SKM-1 (cell line): ENCODE data around the gene C2CD4B.

Source experiments
- DNase-seq: peaks from one replicate; lab custom pipeline; 2025; ENCODE audit not compliant: unreplicated experiment; lab: John Stamatoyannopoulos, UW

The C2CD4B gene

DNA sequence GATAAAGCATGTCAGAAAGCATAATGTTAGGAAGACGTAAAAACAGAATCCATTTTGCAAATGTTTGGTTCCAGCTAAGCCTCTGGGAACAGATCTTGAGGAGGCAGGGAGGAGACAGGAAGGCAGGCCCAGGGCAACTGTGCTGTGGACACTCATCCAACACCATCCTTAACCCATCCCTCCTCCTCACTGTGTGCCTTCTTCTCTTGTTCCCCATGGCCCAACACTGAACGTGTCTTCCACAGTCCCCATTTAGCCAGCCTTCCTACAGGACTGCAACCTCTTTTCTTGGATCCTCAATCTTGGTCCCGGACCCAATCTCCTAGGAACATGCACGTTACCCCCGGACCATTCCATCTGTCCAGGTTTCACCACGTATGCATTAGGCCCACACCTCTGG is 15.4 kb downstream of the C2CD4B start:
- no peak for DNase-seq

DNA sequence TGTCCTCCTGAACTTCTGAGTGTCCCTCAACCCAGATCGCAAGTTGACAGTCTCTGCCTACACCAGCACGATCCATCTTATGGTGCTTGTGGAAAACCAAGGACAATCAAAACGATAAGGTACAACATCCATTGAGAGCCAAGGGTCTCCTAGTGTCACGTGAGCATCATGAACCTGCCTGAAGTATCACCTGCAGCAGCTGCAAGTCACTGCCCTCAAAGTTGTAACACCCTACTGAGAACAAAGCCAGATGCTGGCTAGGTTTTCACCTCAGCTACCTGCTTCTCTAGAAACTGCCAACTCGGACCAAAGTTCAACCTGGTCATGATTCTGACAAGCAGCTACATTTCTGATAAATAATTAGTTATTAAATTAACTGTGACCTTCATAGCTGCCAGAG is 17.5 kb downstream of the C2CD4B start:
- DNase-seq: no peak

DNA sequence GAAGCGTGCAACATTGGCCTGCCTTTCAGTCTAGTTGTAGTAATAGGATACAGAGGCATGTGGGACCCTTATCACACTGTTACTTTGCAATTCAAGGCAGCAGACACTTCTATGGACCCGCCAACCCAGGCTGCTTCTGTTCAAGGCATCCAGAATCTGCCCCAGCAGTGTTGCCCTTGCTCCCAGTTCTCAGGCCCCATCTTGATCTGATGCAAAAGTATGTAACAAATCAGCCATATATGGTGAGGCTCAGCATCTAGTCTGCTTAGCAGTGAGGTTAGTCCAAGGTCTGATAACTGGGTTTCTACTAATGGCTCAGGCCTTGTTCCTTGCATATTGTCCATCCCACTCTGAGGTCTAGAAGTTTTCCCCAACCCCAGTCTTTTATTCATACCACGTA is 17.9 kb downstream of the C2CD4B start:
- no peak for DNase-seq

DNA sequence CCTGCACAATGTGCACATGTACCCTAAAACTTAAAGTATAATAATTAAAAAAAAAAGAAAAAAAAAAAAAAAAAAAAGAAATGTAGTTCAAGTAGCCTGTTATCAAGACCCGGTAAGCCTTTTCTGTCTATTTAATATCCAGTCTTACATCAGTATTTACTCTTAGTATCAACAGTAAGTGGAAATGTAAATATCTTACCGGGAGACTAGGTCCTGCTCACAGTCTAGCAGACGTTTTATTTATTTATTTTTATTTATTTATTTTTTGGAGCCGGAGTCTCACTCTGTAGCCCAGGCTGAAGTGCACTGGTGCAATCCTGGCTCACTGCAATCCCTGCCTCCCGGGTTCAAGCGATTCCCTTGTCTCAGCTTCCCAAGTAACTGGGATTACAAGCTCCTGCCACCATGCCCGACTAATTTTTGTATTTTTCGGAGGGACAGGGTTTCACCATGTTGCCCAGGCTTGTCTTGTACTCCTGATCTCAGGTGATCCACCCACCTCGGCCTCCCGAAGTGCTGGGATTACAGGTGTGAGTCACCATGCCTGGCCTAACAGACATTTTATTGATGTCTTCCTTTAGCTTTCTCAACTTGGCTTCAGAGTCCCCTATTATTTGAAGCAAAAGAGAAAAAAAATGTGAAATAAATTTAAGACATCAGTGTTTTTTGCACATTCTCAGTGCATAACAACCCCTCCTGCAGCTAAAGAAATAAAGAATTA is 19.9 kb downstream of the C2CD4B start:
- DNase-seq: no peak

DNA sequence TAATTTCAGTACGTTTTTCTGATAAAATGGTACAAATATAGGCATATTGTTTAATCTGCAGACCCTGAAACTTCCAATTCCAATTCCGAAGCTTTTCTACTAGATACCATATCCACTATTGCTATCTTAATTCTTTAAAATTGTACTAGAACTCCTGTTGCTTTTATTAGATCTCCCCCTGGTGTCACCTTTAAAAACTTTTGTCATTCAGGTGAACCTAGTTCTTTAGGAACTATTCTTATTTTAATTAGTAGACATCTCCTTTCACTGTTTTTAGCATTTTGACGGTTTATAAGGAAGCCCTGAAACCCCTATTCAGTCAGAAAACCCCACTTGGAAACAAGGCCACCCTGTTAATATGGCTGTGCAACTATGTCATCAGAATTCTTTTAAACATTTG is 22.3 kb downstream of the C2CD4B start:
- no peak for DNase-seq

DNA sequence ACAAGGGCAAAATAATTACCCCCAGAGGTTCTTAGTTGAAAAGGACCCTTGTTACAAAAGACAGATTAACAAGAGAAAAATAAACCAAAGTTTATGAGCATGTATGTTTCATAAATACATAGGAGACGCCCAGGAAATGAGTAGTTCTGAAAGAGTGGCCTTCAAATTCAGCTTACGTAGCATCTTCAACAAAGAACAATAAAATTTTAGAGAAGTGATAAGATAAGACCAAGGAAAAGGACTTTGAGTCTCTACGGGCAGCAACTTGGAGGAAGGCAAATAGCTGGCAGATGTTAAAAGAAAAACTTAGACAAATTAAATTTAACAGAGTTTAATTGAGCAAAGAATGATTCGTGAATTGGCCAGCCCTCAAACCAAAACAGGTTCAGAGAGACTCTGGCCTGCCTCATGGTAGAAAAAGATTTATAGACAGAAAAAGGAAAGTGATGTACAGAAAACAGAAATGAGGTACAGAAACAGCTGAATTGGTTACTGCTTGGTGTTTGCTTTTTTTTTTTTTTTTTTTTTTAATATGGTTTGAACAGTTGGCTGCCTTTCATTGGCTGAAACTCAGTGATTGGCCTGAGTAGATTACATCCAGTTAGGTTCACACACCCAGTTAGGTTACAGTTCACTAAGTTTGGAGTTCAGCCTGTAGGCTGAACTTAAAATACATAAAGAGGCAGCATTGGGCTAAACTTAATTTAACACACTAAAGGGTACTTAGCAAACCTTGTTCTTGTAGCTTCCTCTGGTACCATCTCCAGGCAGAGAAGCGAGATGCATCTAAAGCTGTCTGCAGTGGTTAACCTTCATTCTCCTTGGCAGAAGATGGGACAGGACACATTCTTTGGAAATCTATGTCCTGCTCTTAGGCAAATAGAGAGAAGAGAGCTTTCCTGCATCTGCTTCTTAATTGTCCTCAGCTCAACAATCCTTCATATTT is 23.2 kb downstream of the C2CD4B start:
- no peak for DNase-seq

DNA sequence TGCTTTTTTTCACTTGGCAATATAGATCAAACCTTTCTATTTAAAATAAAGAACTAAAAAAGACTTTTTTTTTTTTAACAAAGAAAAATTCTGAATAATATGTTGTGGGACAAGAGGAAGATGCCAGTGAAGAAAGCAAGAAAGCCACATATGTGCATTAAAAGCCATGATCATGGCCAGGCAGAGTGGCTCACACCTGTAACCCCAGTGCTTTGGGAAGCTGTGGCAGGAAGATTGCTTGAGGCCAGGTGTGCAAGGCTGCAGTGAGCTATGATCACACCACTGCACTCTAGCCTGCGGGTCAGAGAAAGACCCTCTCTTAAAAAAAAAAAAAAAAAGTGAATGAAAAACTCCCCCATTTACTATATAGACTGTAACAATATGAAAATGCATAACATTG is 23.9 kb downstream of the C2CD4B start:
- no peak for DNase-seq

DNA sequence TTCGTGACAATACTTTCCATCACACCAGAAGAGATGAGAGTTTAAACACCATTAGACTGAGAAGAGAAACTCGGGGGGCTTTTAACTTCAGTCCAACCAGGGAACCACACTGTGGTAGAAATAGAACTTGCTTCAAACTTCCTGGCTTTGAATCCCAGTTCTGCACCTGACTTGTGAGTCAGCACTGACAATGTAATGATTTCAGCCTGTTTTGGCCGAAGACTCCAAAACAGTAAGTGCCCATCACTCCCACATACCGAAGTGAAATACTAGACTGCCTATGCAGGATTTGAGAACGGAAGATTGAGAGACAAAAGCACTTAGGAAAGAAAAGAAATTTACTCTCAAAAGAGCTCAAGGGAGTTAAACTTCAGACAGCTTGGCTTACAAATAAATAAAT is 27.0 kb downstream of the C2CD4B start:
- DNase-seq: no peak

DNA sequence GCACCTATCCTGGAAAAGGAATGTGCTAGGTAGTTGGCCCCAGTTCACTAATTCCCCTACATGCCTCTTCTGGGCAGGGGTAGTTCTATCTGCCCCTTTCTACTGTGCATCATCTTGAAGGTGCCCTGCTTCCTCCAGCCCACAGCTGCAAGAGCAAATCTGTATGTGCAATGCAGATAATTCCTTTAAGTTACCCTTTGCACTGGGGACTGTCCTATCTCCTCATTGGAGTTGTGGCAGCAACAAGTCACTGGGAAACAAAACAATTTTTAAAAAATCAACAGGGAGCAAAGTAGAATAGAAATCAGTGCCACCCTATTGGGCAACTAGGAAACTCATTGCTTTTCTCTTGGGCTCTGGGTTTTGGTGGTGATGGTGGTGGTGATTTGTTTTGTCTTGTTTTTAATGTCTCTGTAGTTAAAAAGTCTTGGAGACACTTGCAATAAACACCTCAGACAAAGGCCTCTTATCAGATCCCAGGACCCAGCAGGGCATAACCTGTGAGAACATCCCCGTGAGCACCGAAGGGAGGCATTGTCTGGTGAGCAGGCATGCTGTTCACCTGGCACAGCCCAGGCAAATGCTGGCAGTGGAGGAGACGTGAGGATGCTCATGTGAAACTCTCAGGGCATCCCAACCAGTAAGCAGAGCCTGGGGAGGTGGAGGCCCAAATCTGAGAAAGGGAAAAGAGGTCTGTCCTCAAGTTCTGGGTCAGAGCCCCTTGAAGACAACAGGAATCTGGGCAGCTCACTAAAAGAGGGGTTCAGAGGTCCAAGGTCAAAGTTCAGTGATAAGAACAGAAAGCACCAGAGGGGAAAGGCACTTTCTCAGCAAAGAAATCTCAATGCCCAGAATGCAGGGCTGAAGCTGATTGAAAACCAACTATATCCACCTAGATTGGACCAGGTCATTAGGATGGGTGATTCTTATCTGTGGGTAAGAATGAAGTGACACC is 27.9 kb downstream of the C2CD4B start:
- no peak for DNase-seq

DNA sequence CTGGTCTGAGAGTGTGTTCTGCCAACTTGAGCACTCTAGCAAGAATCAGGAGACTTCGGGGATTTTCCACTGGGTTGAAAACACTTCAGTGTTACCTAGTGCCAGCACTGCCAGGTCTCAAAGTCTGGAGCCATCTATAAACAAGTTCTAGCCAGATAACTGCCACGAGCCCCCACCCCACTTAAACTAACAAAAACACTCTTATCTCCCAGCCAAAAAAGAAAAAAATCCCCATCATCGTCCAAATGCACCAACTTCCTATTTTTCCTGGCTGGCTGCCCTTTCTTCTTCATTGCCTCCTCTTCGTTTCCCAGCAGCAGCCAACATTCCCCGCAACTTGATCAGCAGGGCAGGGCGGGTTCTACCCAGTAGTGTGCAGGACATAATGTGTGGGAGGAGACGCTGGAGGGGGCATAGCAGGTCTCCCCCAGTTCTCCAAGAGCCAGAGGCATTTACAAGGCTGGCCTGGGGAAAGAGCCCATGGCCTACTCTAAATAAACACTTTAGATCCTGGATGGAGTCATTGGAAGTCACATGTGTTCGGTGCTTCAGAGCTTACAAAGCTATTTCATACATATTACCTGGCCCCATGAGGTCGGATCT is 29.5 kb downstream of the C2CD4B start:
- no peak for DNase-seq

DNA sequence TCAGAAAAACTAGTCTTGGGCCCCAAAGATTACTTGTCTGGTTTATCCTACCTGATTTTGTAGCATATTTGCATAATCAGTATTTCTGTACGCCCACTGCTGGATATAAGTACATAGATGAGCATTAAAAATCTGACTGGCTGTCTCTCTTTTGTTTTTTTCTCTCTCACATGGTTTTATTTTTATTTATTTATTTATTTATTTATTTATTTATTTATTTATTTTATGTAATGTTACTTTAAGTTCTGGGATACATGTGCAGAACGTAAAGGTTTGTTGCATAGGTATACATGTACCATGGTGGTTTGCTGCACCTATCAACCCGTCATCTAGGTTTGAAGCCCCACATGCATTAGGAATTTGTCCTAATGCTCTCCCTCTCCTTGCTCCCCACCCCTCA is 31.9 kb downstream of the C2CD4B start:
- DNase-seq: no peak

DNA sequence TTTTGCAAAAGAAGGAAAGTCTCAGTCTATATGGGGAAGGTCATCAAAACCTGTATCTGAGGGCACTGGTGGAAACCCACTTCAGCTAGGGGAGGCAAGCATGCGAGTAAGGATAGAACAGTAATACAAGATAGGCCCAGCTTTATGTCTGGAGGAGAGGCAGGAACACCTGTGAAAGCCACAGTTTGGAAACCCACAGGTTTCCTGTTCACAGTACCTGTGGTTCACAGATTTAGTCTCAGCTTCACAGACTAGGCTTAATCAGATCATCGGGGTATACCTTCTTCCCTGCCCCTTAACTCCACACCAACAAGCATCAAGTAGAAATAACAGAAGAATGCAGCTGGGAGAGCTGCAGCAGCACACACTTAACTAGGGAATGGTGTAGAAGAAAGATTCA is 36.2 kb downstream of the C2CD4B start:
- DNase-seq: no peak

DNA sequence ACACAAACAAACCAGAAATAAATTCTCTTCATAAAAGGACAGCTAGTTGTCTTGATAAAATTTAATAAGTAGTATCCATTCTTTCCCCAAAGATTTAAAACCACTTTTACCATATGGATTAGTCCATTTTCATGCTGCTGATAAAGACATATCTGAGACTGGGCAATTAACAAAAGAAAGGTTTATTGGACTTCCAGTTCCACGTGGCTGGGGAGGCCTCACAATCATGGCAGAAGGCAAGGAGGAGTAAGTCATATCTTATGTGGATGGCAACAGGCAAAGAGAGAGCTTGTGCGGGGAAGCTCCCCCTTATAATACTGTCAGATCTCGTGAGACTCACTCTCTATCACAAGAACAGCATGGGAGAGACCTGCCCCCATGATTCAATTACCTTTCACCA is 38.7 kb downstream of the C2CD4B start:
- no peak for DNase-seq

DNA sequence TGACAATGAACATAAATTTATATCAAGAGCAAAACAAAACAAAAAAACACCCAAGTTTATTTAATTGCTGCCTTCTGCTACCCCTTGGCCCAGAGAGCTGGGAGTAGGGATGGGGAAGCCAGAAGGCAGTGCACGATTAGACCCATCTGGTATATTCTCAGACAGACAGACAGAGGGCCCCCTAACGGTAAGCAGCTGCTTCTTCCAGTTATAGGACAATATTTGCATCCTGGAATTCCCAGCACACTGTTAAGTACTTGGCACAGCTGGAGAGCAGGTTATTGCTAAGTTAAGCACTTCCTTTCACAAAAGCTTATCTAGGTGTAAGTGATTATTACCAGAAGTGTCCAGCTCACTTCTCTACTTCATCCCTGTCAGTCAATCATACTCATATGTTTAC is 39.3 kb downstream of the C2CD4B start:
- no peak for DNase-seq

DNA sequence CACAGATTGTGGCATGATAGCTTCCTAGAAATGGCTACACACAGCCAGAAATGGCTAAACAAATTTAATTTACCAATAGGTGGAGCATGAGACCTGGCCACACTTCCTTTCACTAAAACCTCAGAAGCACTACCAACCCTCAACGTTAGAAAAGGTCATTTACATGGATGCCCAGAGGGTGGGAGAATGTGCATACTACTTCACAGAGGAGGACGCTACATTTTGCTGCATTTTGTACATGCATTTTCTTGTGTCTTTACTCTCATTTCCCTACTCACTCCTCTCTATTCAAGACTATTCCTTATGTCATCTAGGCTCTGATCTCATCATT is 40.1 kb downstream of the C2CD4B start:
- no peak for DNase-seq

DNA sequence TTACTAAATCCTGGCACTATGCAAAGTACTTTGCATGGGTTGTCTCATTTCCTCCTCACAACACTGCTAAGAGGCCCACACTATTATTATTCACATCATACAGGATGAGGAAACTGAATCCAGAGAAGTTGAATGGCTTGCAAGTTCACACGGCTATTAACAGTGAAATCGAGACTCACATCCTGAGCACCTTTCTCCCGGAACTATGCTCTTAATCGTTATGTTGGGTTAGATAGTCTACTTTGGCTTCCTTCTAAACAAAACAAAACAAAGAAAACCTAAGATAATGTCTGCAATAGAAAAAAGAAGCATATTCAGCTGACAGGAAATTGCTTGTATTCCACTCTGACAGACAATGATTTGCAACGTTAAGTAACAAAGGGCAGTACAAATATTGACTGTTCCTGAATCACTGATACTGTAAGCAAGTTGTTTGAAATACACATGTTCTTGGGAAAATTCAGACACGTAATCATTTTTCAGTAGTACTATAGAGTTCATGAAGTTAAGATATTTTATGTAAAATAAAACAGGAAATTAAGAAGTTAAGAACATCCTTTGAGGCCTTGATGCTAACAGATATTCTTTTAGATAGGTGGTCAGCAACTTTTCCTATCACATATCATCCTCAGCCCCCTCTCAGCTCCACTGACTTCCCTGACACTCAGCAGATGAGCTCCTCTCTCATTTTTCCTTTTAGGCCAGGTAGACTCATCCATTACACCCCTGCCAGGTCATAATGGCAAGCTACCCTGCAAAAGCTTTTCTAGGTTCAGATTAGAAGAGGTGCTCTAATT is 40.7 kb downstream of the C2CD4B start:
- no peak for DNase-seq

DNA sequence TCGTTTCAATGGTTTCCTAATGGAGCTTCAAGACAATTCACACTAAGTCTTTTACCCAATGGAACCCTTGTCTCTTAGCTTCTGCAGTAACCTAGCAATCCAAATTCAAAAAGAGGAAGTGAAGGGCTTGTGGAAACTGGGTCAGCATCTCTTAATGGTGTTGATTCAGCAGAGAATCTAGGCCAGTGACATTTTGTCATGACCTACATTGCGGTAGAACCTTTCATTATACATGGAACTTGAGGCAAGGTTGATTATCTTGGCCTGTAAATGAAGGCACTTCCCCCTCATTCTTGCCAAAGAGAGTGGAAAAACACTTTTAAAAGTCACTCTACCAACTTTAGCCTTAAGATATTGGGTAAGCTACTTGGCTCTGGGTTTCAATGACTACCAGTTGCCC is 42.8 kb downstream of the C2CD4B start:
- no peak for DNase-seq

DNA sequence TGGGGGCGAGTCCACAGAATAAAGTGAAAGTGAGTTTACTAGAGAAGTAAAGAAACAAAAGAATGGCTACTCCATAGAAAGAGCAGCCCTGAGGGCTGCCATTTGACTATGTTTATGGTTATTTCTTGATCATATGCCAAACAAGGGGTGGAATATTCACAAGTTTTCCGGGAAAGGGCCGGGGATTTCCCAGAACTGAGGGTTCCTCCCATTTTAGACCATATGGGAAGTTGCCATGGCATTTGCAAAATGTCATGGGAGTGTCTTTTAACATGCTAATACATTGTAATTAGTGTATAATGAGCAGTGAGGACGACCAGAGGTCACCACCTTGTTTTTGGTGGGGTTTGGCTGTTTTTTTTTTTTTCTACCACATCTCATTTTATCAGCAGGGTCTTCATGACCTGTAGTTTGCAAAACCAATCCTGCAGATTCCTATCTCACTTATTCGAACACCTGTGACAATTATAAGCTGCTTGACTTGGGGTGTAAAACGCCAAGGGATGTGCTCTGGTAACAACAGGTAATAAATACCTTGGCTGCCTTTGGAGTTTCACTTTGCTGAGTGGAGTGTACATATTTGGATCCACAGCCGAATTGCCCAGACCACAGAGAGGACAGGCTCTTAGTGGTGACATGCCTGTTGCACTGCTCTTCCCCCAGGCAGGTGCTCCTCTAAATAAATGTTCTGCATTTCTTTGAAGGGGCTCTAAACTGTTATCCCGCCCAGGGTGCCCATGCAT is 43.6 kb downstream of the C2CD4B start:
- DNase-seq: no peak

DNA sequence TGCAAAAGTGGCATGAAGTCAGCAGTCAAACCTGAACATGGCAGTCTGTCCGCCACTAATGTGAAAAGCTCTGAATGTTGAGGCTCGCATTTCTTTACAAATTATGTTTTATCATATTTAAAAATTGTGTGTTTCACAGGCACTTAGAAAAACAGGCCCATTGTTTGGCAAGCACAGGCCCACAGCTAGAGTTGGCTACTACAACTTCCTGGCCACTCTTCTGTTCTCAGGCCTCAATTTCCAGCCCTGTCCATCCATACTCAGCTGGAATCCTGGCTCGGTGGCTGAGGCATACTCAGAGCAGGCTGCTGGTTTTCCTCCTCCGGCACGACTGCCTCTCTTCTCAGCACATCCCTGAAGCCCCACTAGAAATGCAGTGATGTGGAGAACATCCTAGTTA is 44.3 kb downstream of the C2CD4B start:
- DNase-seq: no peak

DNA sequence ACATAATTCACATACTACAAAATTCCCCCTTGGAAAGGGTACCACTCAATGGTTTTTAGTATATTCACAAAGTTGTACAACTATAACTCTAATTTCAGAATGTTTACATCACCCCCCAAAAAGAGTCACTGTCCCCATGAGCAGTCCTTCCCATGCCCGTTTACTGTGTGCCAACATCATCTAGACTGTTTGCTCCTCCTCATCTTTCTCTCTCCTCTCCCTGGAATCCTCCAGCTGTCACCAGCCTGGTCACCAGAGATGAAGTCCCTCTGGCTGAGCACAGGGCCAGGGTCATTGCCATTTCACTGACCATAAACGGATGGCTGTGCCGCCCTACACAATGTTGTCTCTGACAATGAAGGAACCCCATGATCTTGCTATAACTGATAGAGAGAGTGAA is 45.2 kb downstream of the C2CD4B start:
- DNase-seq: no peak
